Measurements from ENCODE around the gene TAGAP.
"Not testable (repeated sequence)": the region's sequence is repeated elsewhere in the genome, so short reads cannot be mapped to it uniquely, and the experiment has no call there.

TAGAP gene

DNA sequence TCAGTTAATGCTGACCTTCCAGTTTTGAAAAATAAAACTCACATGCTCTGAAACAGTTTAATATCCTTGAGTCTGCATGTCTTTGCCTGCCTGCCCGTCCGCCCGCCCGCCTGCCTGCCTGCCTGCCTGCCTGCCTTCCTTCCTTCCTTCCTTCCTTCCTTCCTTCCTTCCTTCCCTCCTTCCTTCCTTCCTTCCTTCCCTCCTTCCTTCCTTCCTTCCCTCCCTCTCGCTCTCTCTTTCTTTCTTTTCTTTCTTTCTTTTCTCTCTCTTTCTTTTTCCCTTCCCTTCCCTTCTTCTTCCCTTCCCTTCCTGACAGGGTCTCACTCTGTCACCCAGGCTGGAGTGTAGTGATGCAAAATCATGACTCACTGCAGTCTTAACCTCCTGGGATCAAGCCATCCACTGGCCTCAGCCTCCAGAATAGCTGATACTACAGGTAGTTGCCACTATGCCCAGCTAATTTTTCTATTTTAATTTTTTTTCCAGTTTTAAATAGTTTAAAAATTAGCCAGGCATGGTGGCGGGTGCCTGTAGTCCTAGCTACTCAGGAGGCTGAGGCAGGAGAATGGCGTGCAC lies 34.7 kb downstream of the TAGAP start:
- not testable (repeated sequence) for DNase-seq (ENCODE audit: low read depth)

DNA sequence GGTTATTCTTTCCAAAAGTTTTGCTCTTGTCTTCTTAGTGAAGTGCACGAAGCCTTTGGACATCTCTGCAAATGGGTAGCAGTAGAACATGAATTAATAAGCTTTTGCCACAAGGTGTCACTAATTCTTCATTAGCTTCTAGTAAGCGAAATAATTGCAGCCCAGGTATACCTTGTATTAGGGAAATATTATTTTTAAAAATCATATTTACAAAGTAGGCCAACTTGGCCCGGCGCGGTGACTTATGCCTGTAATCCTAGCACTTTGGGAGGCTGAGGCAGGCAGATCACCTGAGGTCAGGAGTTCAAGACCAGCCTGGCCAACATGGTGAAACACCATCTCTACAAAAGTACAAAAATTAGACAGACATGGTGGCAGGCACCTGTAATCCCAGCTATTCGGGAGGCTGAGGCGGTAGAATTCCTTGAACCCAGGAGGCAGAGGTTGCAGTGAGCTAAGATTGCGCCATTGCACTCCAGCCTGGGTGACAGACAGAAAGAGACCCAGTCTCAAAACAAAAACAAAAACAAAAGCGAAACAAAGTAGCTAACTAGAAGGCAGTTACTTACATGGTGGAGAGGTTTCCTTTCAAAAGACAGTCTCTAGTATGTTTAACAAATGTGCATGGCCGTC lies 36.0 kb downstream of the TAGAP start:
- DNase-seq (ENCODE audit: low read depth): peak; percentile 35

DNA sequence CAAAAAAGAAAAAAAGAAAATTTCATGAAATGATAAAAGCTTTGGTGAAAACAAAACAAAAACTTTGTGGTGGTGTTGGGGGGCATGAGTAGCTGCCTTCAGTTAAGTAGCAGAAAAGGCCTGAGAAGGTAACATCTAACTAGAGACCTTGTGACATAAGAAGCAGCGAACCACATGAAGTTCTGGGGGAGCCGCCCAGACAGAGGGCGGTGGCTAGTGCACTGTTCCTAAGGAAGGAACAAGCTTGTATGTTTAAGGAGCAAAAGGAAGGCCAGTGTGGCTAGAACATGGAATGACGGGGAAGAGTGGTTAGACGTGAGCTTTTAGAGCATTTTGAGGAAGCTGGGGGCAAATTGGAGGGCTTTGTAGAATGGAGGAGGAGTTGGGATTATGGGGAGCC lies 37.3 kb downstream of the TAGAP start:
- DNase-seq (ENCODE audit: low read depth): no peak

DNA sequence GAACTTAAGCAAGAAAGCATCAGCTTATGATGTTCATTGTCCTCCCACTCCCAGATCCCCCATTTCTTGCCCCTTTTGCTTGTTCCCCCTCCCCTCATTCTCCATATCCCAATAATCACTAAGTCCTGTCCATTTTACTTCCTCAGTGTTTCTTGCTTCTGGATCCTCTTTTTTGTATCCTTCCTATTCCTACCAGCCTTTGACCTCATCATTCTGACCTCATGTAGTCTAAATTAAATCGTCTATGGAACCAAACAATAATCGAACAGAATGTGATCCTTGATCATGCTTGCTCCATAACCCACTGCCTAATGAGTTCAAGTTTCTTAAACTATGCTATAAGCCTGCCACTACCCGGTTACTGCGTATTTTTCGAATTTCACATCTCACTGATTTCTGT lies 39.4 kb downstream of the TAGAP start:
- DNase-seq (ENCODE audit: low read depth): no peak

DNA sequence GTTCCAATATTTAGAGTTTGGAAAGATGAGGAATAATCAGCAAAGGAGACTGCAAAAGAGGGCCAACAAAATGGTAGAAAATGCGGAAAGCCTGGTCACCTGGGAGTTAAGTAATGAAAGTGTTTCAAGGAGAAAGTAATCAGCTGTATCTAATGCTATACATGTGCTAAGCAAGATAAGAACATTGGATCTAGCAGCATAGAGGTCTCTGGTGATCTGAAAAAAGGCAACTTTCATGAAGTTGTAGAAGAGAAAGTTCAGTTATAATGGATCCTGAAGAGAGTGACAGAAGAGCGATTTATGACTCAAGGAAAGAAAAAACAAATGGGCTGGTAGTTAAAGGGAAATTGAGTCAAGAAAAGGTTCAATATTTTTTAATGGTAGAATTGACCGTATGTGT lies 40.2 kb downstream of the TAGAP start:
- no peak for DNase-seq (ENCODE audit: low read depth)

- DNase-seq (ENCODE audit: low read depth): peak; percentile 66
These were observed 42.2 kb downstream of the TAGAP start for GRCh38 chr6:159002432-159003155.

DNA sequence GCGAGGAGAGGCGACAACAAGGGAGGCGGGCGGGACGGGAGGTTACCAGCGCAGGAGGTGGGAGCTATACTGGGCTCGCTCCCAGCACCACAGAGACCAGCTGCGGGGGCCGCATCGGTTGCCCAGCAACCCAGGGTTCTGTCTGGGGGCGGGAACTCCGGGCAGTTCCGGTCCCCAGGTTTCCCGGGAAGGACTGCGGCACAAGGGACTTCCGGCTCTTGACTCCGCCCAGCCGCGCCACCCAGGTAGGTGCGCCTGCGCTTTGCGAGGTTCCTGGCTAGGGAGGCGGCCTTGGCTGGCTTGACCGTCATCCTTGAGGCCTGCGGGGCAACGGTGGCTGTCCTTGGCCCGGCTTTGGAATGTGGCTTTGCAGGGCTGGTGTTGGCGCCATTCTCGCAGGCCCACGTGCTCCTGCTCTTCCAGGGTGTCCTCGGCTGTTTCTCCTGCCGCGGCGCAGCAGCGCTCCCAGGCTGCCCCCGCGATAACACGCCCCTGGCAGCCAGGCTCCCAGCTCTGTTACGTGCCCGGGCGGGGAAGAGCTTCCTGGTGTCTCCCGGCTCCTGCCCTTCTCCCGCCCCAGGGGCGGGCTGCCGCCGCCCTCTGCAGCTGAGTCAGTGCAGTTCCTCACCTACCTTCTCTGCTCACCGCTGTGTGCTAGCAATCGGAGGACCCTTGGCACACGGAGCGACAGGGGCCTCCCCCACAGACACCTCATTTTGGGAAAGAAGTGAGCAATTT lies 45.0 kb downstream of the TAGAP start, which contains the start of gene RSPH3:
Gene RSPH3, minus strand, starts transcription at position 537 of the 738 bp plus-strand sequence. CDS start 652 bp downstream, outside the sequence.
- DNase-seq (ENCODE audit: low read depth): peak; percentile 89

- no peak for DNase-seq (ENCODE audit: low read depth)
These were observed 45.6 kb downstream of the TAGAP start for GRCh38 chr6:158999154-158999665.

GRCh38 chr6:158996856-158997255 lies 47.9 kb downstream of the TAGAP start:
- DNase-seq (ENCODE audit: low read depth): no peak

DNA sequence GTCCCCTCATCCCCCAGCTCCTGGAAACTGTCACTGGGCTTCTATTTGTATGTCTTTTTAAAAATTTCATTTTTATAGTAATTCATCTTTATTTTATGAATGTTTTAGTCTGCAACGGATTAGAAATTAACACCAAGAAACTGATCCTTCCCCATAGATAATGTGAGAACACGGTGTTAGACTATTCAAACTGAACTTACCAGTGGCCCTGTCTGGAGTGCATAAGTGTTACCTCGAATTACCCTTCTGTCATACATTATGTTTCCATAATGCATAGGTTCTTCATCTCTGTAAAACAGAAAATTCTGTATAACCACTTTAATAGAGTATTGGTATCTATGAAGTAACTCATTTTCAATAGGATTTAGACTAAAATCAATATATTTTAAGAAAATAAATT lies 51.2 kb downstream of the TAGAP start:
- DNase-seq (ENCODE audit: low read depth): no peak

DNA sequence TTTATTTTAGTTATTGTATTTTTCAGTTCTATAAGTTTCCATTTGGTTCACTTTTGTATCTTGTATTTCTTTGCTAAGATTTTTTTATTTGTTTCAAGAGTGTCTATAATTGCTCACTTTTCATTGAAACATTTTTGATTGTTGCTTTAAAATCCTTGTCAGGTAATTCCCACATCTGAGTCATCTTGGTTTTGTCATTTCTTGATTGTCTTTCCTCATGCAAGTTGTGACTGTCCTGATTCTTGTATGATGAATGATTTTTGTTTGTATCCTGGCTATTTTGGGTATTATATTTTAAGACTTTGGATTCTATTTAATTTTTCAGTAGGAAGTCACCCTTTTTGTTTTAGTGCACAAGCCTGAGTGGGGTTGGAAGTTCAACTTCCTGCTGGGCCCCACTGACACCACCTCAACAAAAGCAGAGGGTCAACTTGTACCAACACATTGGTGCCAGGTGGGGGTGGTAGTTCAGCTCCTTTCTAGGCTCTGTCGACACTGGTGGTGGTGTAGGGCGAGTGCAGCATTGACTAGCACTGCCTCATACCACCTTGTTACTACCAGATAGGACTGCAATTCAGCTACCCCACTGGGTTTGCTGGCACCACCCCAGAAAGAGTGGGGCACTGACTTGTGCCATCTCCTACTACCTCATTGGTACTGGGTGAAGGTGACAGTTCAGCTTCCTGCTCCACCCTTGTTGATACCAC lies 53.6 kb downstream of the TAGAP start:
- DNase-seq (ENCODE audit: low read depth): no peak

- DNase-seq (ENCODE audit: low read depth): not testable (repeated sequence)
These were observed 55.1 kb downstream of the TAGAP start for GRCh38 chr6:158989711-158990110.

DNA sequence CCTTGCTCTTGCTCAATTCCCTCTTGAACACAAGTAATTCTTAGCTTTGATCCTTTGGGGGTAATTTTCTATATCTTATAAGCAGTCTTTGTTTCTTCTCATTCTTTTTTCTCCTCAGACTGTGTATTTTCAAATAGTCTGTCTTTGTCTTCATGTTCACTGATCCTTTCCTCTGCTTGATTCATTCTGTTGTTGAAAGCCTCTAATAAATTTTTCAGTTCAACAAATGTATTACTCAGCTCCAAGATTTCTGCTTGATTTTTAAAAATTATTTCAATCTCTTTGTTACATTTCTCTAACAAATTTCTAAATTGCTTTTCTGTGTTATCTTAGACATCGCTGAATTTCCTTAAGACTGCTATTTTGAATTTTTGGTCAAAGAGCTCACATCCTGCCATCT lies 56.3 kb downstream of the TAGAP start:
- DNase-seq (ENCODE audit: low read depth): no peak

DNA sequence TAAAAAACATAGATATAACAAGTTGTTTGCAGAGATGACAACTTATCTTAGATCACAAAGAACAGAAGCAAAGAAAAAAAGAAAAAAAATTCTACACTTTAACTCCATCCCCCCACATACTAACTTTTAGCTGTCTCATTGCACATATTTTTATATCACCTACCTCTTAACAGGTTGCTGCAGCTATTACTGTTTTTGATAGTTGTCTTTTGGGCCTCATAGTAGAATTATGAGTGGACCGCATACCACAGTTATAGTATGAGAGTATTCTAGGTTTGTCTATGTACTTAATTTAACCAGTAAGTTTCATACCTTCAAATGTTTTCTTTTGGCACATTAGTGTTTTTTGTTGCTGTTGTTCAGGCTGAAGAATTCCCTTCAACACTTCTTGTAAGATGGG lies 57.1 kb downstream of the TAGAP start:
- DNase-seq (ENCODE audit: low read depth): no peak
